Activated naive CD8-positive, alpha-beta T cell treated with anti-CD3 and anti-CD28 coated beads for 36 hours (primary cell): Measurements from ENCODE around the gene ZSWIM2. TPM values are rescaled to one million over a fixed set of nuclear protein-coding genes. Genes with fewer than 3 reads are reported as not detected.
"Not testable (repeated sequence)": the region's sequence is repeated elsewhere in the genome, so short reads cannot be mapped to it uniquely, and the experiment has no call there.

ENCODE experiments used
- DNase-seq: peaks from one replicate; pipeline ENCODE4 v3.0.0; 2021
- H3K27ac Mint-ChIP-seq: one replicate; pipeline ENCODE4 v1.8.0; 2022; ENCODE audit warnings: mild to moderate bottlenecking, moderate library complexity, mixed read lengths
- H3K27me3 Mint-ChIP-seq: one replicate; pipeline ENCODE4 v1.8.0; 2022; ENCODE audit warnings: mild to moderate bottlenecking, mixed read lengths
- H3K36me3 Mint-ChIP-seq: one replicate; pipeline ENCODE4 v1.8.0; 2021; ENCODE audit warnings: mild to moderate bottlenecking, mixed read lengths
- H3K4me1 Mint-ChIP-seq: one replicate; pipeline ENCODE4 v1.8.0; 2021; ENCODE audit warnings: mixed read lengths
- H3K4me3 Mint-ChIP-seq: one replicate; pipeline ENCODE4 v1.8.0; 2022; ENCODE audit warnings: mild to moderate bottlenecking, moderate library complexity, mixed read lengths
- H3K9me3 Mint-ChIP-seq: one replicate; pipeline ENCODE4 v1.8.0; 2022; ENCODE audit warnings: mixed read lengths
- total RNA-seq, 2 experiments: library from RNA; stranded (reverse); gene quantifications; one replicate each; pipeline ENCODE4 v1.2.3, GENCODE V29; 2021

The ZSWIM2 gene
- total RNA-seq, 2 experiments from 2014 or later: not detected

DNA sequence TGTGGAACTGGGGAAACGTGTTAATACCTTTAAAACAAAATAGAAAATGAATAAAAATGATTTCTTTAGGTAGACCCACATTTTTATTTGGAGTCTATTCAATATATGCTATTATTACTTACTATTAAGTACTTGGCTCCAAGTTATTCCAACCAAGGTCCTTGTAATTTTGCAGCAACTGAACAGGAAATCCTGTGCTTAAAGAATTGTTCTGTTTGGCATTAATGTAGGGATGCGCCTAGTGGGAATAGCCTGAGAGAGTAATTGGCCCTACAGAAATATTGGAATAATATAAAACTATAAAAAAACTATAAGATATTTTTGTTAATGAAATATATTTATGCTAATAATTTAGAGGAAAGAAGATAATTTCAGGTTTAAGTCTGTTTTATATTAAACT is 22.9 kb upstream of the ZSWIM2 start:
- Mint-ChIP-seq H3K36me3 (no peaks in the 10 kb centered on the region), H3K27ac (no peak overlapping the region), H3K9me3 (peaks cover 1% of the 10 kb centered on the region), H3K4me1 (no peaks in the 10 kb centered on the region), H3K4me3 (no peak overlapping the region), H3K27me3 (no peaks in the 10 kb centered on the region)
- DNase-seq: no peak

DNA sequence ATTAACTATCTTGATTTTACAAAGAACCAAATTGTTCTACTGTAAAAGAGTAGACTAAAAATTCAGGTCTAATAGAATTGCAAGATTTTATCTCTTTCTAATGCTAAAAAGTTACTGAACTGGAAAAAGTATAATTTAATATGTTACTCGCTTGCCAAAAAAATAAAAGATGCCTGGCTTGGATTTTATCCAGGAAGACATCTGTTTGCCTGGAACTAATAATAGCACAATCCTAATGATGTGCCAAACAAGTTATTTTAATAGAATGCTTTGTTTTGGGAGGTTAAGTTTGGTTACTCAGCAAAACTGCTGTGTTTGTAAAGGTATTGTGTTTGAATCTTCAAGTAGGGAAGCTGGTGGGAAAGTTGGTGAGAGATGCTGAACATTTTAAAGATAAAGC is 19.4 kb upstream of the ZSWIM2 start:
- peaks cover 3% of the 10 kb centered on the region for H3K27me3 Mint-ChIP-seq
- no peaks in the 10 kb centered on the region for H3K4me1 Mint-ChIP-seq
- H3K36me3 Mint-ChIP-seq: no peaks in the 10 kb centered on the region
- no peak overlapping the region for H3K4me3 Mint-ChIP-seq
- no peak for DNase-seq
- H3K9me3 Mint-ChIP-seq: no peaks in the 10 kb centered on the region
- no peak overlapping the region for H3K27ac Mint-ChIP-seq

- H3K9me3 Mint-ChIP-seq: no peaks in the 10 kb centered on the region
- no peaks in the 10 kb centered on the region for H3K36me3 Mint-ChIP-seq
- H3K4me1 Mint-ChIP-seq: no peaks in the 10 kb centered on the region
- H3K4me3 Mint-ChIP-seq: no peak overlapping the region
- DNase-seq: no peak
- peaks cover 6% of the 10 kb centered on the region for H3K27me3 Mint-ChIP-seq
- no peak overlapping the region for H3K27ac Mint-ChIP-seq
Observed at GRCh38 chr2:186862869-186863709, 14.1 kb upstream of the ZSWIM2 start.

GRCh38 chr2:186855216-186855615 is 6.2 kb upstream of the ZSWIM2 start:
- no peak overlapping the region for H3K4me3 Mint-ChIP-seq
- no peak for DNase-seq
- H3K9me3 Mint-ChIP-seq: no peaks in the 10 kb centered on the region
- no peak overlapping the region for H3K27ac Mint-ChIP-seq
- no peaks in the 10 kb centered on the region for H3K4me1 Mint-ChIP-seq
- H3K27me3 Mint-ChIP-seq: peaks cover 7% of the 10 kb centered on the region
- H3K36me3 Mint-ChIP-seq: no peaks in the 10 kb centered on the region

DNA sequence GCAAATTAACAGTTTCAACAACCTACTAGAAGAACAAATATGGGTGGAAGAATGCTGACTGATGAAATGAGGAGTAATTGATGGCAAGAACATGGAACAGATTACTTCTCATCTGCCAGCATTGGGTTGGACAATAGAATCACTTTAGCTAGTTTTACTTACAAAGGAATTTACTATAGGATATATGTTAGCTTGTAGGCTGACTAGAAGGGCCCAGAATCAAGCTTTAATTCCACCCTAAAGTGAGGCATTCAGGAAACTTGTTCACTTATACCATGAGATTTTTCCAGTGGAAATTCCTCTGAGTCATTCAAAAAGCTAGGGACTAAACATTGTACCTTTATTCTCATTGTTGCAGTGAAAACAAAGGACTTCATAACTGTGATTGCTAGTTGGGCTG is 5.0 kb upstream of the ZSWIM2 start:
- Mint-ChIP-seq H3K27ac (no peak overlapping the region), H3K36me3 (no peaks in the 10 kb centered on the region), H3K27me3 (peaks cover 16% of the 10 kb centered on the region), H3K4me3 (no peak overlapping the region), H3K9me3 (no peaks in the 10 kb centered on the region), H3K4me1 (peaks cover 6% of the 10 kb centered on the region)
- DNase-seq: no peak

GRCh38 chr2:186852508-186852907 is 3.5 kb upstream of the ZSWIM2 start:
- H3K4me1 Mint-ChIP-seq: peaks cover 9% of the 10 kb centered on the region
- H3K27ac Mint-ChIP-seq: no peak overlapping the region
- peaks cover 27% of the 10 kb centered on the region for H3K27me3 Mint-ChIP-seq
- no peaks in the 10 kb centered on the region for H3K36me3 Mint-ChIP-seq
- H3K4me3 Mint-ChIP-seq: no peak overlapping the region
- no peaks in the 10 kb centered on the region for H3K9me3 Mint-ChIP-seq
- DNase-seq: no peak

DNA sequence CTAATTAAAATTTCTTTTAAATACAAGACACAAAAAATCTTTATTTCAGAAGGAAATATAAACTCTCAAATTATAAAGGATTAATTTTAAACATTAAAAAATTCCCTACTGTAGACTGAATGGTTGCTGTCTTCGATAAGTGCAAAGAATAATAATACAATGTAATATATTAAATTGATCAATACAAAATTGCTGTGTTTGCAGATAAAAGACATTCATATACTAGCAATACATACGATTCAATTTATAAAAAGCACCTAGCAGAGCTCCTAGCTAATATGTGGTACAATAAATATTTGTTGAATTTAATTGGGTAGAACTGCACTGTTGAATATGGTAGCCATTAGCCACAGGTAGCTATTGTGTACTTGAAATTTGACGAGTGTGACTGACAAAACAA is 6.6 kb downstream of the ZSWIM2 start:
- DNase-seq: no peak
- no peaks in the 10 kb centered on the region for H3K4me1 Mint-ChIP-seq

GRCh38 chr2:186841940-186842339 is 7.0 kb downstream of the ZSWIM2 start:
- no peak overlapping the region for H3K27ac Mint-ChIP-seq
- H3K4me3 Mint-ChIP-seq: no peak overlapping the region
- no peaks in the 10 kb centered on the region for H3K27me3 Mint-ChIP-seq
- no peak for DNase-seq
- H3K4me1 Mint-ChIP-seq: no peaks in the 10 kb centered on the region
- H3K9me3 Mint-ChIP-seq: no peaks in the 10 kb centered on the region
- no peaks in the 10 kb centered on the region for H3K36me3 Mint-ChIP-seq

More for the DNA sequence above, 6.6 kb downstream of the ZSWIM2 start:
- Mint-ChIP-seq H3K9me3 (no peaks in the 10 kb centered on the region), H3K27me3 (no peaks in the 10 kb centered on the region), H3K27ac (no peak overlapping the region), H3K36me3 (no peaks in the 10 kb centered on the region), H3K4me3 (no peak overlapping the region)

- H3K27me3 Mint-ChIP-seq: peaks cover 4% of the 10 kb centered on the region
- no peaks in the 10 kb centered on the region for H3K36me3 Mint-ChIP-seq
- H3K9me3 Mint-ChIP-seq: no peaks in the 10 kb centered on the region
- H3K4me3 Mint-ChIP-seq: no peak overlapping the region
- no peaks in the 10 kb centered on the region for H3K4me1 Mint-ChIP-seq
- no peak overlapping the region for H3K27ac Mint-ChIP-seq
- DNase-seq: no peak
Observed at GRCh38 chr2:186835628-186836027, 13.3 kb downstream of the ZSWIM2 start.

DNA sequence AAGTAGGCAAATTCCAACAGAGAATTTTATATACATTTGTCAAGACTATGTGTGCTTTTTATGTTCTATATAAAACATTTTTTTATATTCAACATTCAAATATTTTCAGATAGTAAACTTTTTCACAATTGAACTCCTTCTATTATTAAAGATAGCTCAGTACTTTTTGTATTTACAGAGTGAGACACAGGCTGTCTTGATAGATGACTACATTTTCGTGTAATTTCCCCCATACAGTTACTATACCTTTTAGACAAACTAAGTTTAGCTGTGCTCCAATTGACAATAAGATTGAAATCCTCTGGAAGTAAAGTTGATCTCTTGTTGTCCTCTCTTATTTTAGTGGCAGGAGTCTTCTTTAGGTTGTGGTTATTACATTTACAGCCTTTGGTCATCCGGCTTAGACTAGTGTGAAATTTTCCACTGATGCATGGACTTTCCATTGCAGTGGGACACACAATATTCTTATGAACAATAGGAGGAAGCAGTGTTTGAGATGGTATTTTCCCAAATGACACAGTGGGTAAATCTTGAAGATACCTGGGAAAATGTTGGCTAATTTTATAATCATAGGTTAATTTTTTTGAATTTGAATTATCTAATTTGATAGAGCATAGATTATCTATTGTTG is 21.0 kb downstream of the ZSWIM2 start:
- no peak for DNase-seq
- no peak overlapping the region for H3K27ac Mint-ChIP-seq
- no peaks in the 10 kb centered on the region for H3K36me3 Mint-ChIP-seq
- H3K27me3 Mint-ChIP-seq: peaks cover 4% of the 10 kb centered on the region
- H3K9me3 Mint-ChIP-seq: no peaks in the 10 kb centered on the region
- H3K4me1 Mint-ChIP-seq: no peaks in the 10 kb centered on the region
- H3K4me3 Mint-ChIP-seq: no peak overlapping the region

DNA sequence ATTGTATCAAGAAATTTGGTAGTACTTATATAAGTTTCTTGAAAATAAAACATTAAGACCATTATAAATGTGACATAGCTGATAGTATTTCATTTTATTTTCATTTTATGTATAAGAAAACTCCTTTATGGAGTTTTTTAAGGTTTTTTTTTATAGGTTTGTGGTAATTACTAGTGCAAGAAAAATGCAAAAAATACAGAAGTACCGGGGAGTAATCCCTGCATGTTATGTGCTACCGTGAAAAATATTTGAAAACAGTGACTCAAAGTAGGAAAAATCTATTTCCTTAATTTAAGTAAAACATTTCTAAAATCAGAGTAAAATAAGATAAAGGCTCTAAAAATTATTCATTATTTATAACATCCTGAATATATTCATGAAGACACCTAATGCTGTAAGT is 21.6 kb downstream of the ZSWIM2 start:
- H3K27ac Mint-ChIP-seq: no peak overlapping the region
- no peak overlapping the region for H3K4me3 Mint-ChIP-seq
- H3K27me3 Mint-ChIP-seq: peaks cover 4% of the 10 kb centered on the region
- no peaks in the 10 kb centered on the region for H3K9me3 Mint-ChIP-seq
- H3K36me3 Mint-ChIP-seq: no peaks in the 10 kb centered on the region
- no peak for DNase-seq
- H3K4me1 Mint-ChIP-seq: no peaks in the 10 kb centered on the region

DNA sequence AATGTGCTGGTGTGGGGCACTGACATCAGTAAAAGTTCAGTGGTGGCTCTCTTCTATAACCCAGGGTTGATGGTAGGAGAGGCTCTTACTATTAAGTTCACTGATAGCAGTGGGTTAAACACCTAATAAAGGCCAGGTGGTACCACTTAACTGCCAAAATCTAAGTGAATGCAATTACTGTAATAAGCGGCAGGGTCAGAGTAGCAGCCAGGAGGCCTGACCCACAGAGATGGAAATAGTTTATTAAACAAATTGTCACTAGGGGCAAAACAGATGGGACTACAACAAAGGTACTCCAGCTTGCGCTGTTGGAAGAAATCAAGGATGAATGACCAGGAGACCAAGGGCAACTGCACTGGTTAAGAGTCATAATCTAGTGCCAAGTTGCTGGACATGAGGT is 26.6 kb downstream of the ZSWIM2 start:
- H3K36me3 Mint-ChIP-seq: no peaks in the 10 kb centered on the region
- no peak overlapping the region for H3K27ac Mint-ChIP-seq
- H3K4me3 Mint-ChIP-seq: no peak overlapping the region
- H3K4me1 Mint-ChIP-seq: no peaks in the 10 kb centered on the region
- no peaks in the 10 kb centered on the region for H3K9me3 Mint-ChIP-seq
- H3K27me3 Mint-ChIP-seq: no peaks in the 10 kb centered on the region
- no peak for DNase-seq

GRCh38 chr2:186820303-186820702 is 28.7 kb downstream of the ZSWIM2 start:
- no peaks in the 10 kb centered on the region for H3K9me3 Mint-ChIP-seq
- no peaks in the 10 kb centered on the region for H3K27me3 Mint-ChIP-seq
- H3K36me3 Mint-ChIP-seq: no peaks in the 10 kb centered on the region
- no peak overlapping the region for H3K4me3 Mint-ChIP-seq
- no peaks in the 10 kb centered on the region for H3K4me1 Mint-ChIP-seq
- no peak overlapping the region for H3K27ac Mint-ChIP-seq
- no peak for DNase-seq

DNA sequence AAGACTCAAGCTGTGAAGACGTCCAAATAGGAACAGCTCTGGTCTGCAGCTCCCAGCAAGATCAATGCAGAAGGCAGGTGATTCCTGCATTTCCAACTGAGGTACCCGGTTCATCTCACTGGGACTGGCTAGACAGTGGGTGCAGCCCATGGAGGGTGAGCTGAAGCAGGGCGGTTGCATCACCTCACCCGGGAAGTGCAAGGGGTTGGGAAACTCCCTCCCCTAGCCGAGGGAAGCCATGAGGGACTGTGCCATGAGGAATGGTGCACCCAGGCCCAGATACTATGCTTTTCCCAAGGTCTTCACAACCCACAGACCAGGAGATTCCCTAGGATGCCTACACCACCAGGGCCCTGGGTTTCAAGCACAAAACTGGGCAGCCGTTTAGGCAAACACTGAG is 37.2 kb downstream of the ZSWIM2 start:
- H3K4me1 Mint-ChIP-seq, H3K4me3 Mint-ChIP-seq, H3K27ac Mint-ChIP-seq, H3K36me3 Mint-ChIP-seq, H3K27me3 Mint-ChIP-seq, DNase-seq, H3K9me3 Mint-ChIP-seq: not testable (repeated sequence)

DNA sequence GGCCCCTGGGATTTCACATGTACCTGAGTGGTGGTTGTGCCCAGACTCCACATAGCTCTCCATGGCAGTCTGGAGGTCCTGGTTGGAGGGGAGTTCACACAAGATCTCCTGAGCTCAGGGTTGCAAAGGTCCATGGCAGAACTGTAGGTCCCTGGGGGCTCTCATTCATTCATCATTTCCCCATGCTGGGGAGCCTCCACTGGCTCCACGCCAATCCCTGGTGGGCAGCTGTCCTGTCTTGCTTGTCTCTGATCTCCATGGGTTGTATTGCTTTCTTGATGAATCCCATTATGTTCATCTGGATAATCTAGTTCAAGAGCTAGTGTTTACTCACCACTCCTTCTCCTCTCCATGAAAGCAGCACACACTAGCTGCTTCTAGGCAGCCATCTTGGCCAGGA is 42.4 kb downstream of the ZSWIM2 start:
- peaks cover 4% of the 10 kb centered on the region for H3K9me3 Mint-ChIP-seq
- peaks cover 3% of the 10 kb centered on the region for H3K4me1 Mint-ChIP-seq
- no peaks in the 10 kb centered on the region for H3K27me3 Mint-ChIP-seq
- H3K4me3 Mint-ChIP-seq: no peak overlapping the region
- H3K27ac Mint-ChIP-seq: no peak overlapping the region
- no peak for DNase-seq
- no peaks in the 10 kb centered on the region for H3K36me3 Mint-ChIP-seq

DNA sequence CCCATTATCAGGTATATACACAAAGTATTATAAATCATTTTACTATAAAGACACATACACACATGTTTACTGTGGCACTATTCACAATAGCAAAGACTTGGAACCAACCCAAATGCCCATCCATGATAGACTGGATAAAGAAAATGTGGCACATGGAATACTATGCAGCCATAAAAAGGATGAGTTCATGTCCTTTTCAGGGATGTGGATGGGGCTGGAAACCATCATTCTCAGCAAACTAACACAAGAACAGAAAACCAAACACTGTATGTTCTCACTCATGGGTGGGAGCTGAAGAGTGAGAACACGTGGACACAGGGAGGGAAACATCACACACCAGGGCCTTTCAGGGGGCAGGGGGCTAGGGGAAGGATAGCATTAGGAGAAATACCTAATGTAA is 50.4 kb downstream of the ZSWIM2 start:
- not testable (repeated sequence) for H3K27ac Mint-ChIP-seq, H3K27me3 Mint-ChIP-seq, H3K9me3 Mint-ChIP-seq, DNase-seq, H3K4me3 Mint-ChIP-seq, H3K4me1 Mint-ChIP-seq, H3K36me3 Mint-ChIP-seq
